ENCODE data around the gene WNT3. TPM values are rescaled to one million over a fixed set of nuclear protein-coding genes. Genes with fewer than 3 reads are reported as not detected.
A peak's percentile ranks its signal among the peaks of the same experiment; 100 is the strongest.
"Not testable (repeated sequence)": the region's sequence is repeated elsewhere in the genome, so short reads cannot be mapped to it uniquely, and the experiment has no call there.

WNT3 gene
- total RNA-seq, 2 donors from 2014 or later = 0.44 to 1.2 TPM

DNA sequence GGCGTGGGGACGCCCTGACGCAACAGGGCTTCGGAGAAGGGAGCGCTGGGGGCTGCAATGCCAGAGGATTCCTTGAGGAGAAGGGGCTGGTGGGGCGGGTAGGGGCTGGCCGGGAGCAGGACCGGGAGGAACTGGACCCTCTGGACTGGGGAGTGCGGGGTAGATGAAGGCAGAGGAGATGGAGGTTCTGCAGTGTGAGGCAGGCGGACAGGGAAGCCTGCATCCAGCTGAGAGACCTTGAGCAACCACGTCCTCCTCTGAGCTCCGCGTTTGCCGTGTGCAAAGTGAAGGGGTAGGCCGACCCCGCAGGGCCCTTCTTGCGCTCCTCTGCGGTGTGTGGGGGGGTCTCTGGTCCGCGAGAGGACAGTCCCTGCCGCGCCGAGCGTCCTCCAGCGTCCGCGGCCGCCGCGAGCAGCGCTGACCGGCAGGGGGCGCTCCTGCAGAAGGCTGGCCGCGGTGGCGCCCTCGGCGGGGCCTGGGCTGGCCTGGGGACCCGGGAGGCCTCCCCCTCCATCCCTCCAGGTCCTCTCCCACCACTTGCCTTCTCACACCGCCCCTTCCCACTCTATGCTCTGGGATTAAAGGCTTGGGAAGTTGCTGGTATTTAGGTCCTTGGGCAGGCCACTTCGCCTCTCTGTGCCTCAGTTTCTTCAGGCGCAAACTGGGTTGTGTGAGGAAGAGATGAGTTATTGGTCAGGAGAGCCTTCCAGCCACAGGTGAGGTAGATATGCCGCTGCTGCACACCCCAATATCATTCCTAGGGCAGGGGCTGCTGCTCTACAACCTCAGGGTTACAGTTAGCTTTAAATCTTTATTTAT is 23.3 kb upstream of the WNT3 start:
- H3K36me3 ChIP-seq = no peaks in the 10 kb centered on the region
- TF ChIP-seq, protein P1, sequence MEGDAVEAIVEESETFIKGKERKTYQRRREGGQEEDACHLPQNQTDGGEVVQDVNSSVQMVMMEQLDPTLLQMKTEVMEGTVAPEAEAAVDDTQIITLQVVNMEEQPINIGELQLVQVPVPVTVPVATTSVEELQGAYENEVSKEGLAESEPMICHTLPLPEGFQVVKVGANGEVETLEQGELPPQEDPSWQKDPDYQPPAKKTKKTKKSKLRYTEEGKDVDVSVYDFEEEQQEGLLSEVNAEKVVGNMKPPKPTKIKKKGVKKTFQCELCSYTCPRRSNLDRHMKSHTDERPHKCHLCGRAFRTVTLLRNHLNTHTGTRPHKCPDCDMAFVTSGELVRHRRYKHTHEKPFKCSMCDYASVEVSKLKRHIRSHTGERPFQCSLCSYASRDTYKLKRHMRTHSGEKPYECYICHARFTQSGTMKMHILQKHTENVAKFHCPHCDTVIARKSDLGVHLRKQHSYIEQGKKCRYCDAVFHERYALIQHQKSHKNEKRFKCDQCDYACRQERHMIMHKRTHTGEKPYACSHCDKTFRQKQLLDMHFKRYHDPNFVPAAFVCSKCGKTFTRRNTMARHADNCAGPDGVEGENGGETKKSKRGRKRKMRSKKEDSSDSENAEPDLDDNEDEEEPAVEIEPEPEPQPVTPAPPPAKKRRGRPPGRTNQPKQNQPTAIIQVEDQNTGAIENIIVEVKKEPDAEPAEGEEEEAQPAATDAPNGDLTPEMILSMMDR (IDR thresholded peaks at IDR 0.05) = peak; percentile 57 to 89
- DNase-seq (ENCODE audit: low spot score) = no peak
- no peak overlapping the region for H3K27ac ChIP-seq
- no peaks in the 10 kb centered on the region for H3K27me3 ChIP-seq
- peak overlapping the region in 1 of 2 donors; percentile 21 for H3K4me3 ChIP-seq
- no peaks in the 10 kb centered on the region for H3K4me1 ChIP-seq
- H3K9me3 ChIP-seq = peaks cover 0 to 8% of the 10 kb centered on the region in 2 donors

DNA sequence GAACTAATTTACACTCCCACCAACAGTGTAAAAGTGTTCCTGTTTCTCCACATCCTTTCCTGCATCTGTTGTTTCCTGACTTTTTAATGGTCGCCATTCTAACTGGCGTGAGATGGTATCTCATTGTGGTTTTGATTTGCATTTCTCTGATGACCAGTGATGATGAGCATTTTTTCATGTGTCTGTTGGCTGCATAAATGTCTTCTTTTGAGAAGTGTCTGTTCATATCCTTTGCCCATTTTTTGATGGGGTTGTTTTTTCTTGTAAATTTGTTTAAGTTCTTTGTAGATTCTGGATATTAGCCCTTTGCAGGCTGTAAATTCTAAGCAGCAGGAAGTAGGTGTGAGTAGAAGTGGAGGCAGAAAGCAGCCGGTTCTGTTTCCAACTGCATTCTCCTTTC is 22.1 kb upstream of the WNT3 start:
- DNase-seq (ENCODE audit: low spot score); H3K9me3 ChIP-seq; H3K27ac ChIP-seq; H3K27me3 ChIP-seq; H3K36me3 ChIP-seq; H3K4me1 ChIP-seq; H3K4me3 ChIP-seq: not testable (repeated sequence)

DNA sequence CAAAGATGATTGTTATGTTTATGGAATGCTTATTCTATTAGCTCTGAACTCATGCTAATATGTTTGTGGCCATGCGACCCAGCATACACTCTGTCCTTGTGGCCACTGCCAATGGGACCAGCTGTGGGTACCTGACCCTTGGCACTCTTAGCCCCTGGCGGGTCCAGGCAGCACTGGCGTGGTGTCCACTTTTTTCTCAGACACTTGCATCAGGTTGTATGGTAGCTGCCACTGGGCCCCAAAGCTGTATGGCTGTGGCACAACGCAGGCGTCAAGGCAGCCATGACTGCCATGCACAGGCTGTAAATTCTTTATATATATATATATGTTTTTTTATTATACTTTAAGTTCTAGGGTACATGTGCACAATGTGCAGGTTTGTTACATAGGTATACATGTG is 20.7 kb upstream of the WNT3 start:
- no peaks in the 10 kb centered on the region for H3K36me3 ChIP-seq
- no peaks in the 10 kb centered on the region for H3K4me1 ChIP-seq
- no peak overlapping the region for H3K27ac ChIP-seq
- peaks cover 0 to 8% of the 10 kb centered on the region in 2 donors for H3K9me3 ChIP-seq
- no peak for DNase-seq (ENCODE audit: low spot score)
- H3K27me3 ChIP-seq = no peaks in the 10 kb centered on the region
- no peak overlapping the region for H3K4me3 ChIP-seq
- TF ChIP-seq, protein P1 (IDR thresholded peaks at IDR 0.05) = no peak

DNA sequence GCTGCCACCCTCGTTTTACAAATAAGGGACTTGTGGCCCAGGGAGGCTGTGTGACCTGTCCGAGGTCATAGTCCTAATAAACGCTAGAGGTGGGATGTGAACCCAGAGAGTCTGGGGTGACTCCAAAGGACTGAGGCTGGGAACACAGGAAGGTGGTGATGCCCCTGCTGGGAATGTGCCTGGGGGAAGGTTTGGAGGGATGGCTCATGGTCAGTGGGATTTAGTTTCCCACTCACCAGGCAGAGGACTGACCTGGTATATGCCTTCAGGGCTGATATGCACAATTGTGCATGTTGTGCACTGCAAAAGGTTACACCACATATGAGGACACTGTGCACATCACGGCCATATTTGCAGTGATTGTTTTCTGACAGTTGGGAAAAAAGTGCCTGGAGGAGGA is 19.0 kb upstream of the WNT3 start:
- no peaks in the 10 kb centered on the region for H3K36me3 ChIP-seq

DNA sequence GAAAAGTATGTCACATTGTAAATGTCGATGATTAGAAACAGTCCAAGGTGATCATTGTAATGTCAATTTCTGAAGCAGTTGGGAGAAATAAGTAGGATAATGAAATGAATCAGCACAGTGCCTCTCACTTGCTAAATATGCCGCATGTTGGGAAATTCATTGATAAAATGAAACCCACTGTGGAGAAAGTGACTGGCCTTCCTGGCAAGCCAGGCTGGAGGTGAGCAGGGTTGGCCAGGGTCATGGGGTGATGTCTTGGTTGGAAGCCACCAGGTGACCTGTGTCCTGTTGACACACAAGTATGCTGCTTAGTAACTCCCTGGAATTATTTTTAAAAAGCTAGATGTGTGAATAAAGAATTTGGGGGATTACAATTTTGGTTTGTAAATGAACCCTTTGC is 18.0 kb upstream of the WNT3 start:
- Histone ChIP-seq H3K27ac (no peak overlapping the region), H3K9me3 (no peaks in the 10 kb centered on the region), H3K4me1 (no peaks in the 10 kb centered on the region), H3K36me3 (no peaks in the 10 kb centered on the region), H3K4me3 (no peak overlapping the region), H3K27me3 (no peaks in the 10 kb centered on the region)
- DNase-seq (ENCODE audit: low spot score) = no peak
- TF ChIP-seq, protein P1 (IDR thresholded peaks at IDR 0.05) = no peak

More for the DNA sequence above, 19.0 kb upstream of the WNT3 start:
- Histone ChIP-seq H3K27me3 (no peaks in the 10 kb centered on the region), H3K27ac (no peak overlapping the region), H3K4me3 (no peak overlapping the region), H3K9me3 (no peaks in the 10 kb centered on the region), H3K4me1 (no peaks in the 10 kb centered on the region)
- TF ChIP-seq, protein P1 (IDR thresholded peaks at IDR 0.05) = no peak
- DNase-seq (ENCODE audit: low spot score) = no peak

DNA sequence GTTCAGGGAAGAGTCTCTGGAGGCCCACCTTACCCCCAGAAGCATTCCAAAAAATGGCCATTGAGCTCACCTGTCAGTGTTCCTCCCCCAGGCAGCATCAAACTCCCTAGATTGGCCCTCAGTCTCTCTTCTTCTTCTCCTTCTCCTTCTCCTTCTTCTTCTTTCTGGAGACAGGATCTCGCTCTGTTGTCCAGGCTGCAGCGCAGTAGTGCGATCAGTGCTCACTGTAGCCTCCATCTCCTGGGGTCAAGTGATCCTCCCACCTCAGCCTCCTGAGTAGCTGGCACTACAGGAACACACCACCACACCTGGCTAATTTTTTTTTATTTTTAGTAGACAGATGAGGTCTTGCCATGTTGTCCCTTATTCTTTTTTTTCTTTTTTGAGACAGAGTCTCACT is 16.4 kb upstream of the WNT3 start:
- DNase-seq (ENCODE audit: low spot score) = no peak
- Histone ChIP-seq H3K4me3 (no peak overlapping the region), H3K27me3 (no peaks in the 10 kb centered on the region), H3K4me1 (no peaks in the 10 kb centered on the region), H3K36me3 (no peaks in the 10 kb centered on the region), H3K9me3 (no peaks in the 10 kb centered on the region), H3K27ac (no peak overlapping the region)
- TF ChIP-seq, protein P1 (IDR thresholded peaks at IDR 0.05) = no peak

Data from right atrium auricular region (tissue), 2 donors.